ENCODE results near the gene PDZK1IP1. TPM values are rescaled to one million over a fixed set of nuclear protein-coding genes. Genes with fewer than 3 reads are reported as not detected.

Gene PDZK1IP1
- polyA plus RNA-seq (ENCODE audit: insufficient read length in 4 of 4): 10 to 100 TPM; 39.5 to 60.3 (median 49.0) TPM

- DNase-seq (ENCODE audit: low read depth in 4 of 4, low spot score in 3 of 4): no peak
Measured at GRCh38 chr1:47189844-47190508, at the start of gene PDZK1IP1. TSS of gene PDZK1IP1 (minus strand) at chr1:47190036. CDS start at chr1:47189932, 104 bp downstream.

- no peak for DNase-seq (ENCODE audit: low read depth in 4 of 4, low spot score in 3 of 4)
Measured at GRCh38 chr1:47238935-47239592, 49.2 kb upstream of the PDZK1IP1 start.

GRCh38 chr1:47235806-47236205, 46.0 kb upstream of the PDZK1IP1 start:
- DNase-seq (ENCODE audit: low read depth in 4 of 4, low spot score in 3 of 4): no peak

- DNase-seq (ENCODE audit: low read depth in 4 of 4, low spot score in 3 of 4): no peak
Measured at GRCh38 chr1:47235241-47235681, 45.4 kb upstream of the PDZK1IP1 start.

- DNase-seq (ENCODE audit: low read depth in 4 of 4, low spot score in 3 of 4): no peak
Measured at GRCh38 chr1:47233186-47233585, 43.4 kb upstream of the PDZK1IP1 start.

- no peak for DNase-seq (ENCODE audit: low read depth in 4 of 4, low spot score in 3 of 4)
Measured at GRCh38 chr1:47232187-47232874, 42.5 kb upstream of the PDZK1IP1 start, which contains the start of gene TAL1. TSS of gene TAL1 (minus strand) at chr1:47232225. CDS start at chr1:47225888, 6,337 bp downstream.

GRCh38 chr1:47231301-47232186, 41.7 kb upstream of the PDZK1IP1 start:
- peak in 1 of 4 donors; percentile 76 for DNase-seq (ENCODE audit: low read depth in 4 of 4, low spot score in 3 of 4)

- no peak for DNase-seq (ENCODE audit: low read depth in 4 of 4, low spot score in 3 of 4)
Measured at GRCh38 chr1:47230692-47231300, 41.0 kb upstream of the PDZK1IP1 start.

- no peak for DNase-seq (ENCODE audit: low read depth in 4 of 4, low spot score in 3 of 4)
Measured at GRCh38 chr1:47229886-47230691, 40.3 kb upstream of the PDZK1IP1 start.

- no peak for DNase-seq (ENCODE audit: low read depth in 4 of 4, low spot score in 3 of 4)
Measured at GRCh38 chr1:47229031-47229885, 39.4 kb upstream of the PDZK1IP1 start.

- DNase-seq (ENCODE audit: low read depth in 4 of 4, low spot score in 3 of 4): no peak
Measured at GRCh38 chr1:47228644-47229030, 38.8 kb upstream of the PDZK1IP1 start.

GRCh38 chr1:47227341-47228232, 37.8 kb upstream of the PDZK1IP1 start:
- DNase-seq (ENCODE audit: low read depth in 4 of 4, low spot score in 3 of 4): no peak

- DNase-seq (ENCODE audit: low read depth in 4 of 4, low spot score in 3 of 4): no peak
Measured at GRCh38 chr1:47226839-47227215, 37.0 kb upstream of the PDZK1IP1 start.

- no peak for DNase-seq (ENCODE audit: low read depth in 4 of 4, low spot score in 3 of 4)
Measured at GRCh38 chr1:47226121-47226838, 36.4 kb upstream of the PDZK1IP1 start.

GRCh38 chr1:47225430-47226100, 35.7 kb upstream of the PDZK1IP1 start:
- DNase-seq (ENCODE audit: low read depth in 4 of 4, low spot score in 3 of 4): no peak

Measured in right renal pelvis (tissue), 4 donors.